Measurements from ENCODE around the gene MARCKS.
A peak's percentile ranks its signal among the peaks of the same experiment; 100 is the strongest.
"Not testable (repeated sequence)": the region's sequence is repeated elsewhere in the genome, so short reads cannot be mapped to it uniquely, and the experiment has no call there.

The MARCKS gene

DNA sequence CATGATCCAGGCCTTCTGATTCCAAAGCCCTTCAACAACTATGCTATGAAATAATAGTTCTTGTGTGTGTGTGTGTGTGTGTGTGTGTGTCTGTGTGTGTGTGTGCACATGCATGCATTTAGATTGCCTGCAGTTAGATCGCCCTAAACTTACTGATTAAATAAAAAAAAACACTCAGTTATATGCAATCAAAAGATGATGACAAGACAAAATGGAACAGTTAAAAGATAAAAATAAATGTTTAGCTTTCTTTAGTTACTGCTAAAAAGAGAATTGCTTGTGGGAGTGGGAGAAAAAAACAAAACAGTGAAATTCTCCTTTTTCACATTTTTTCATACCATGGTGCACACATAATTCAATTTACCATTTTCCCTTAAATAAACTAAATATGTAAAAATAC lies 29.4 kb downstream of the MARCKS start:
- no peak for DNase-seq

DNA sequence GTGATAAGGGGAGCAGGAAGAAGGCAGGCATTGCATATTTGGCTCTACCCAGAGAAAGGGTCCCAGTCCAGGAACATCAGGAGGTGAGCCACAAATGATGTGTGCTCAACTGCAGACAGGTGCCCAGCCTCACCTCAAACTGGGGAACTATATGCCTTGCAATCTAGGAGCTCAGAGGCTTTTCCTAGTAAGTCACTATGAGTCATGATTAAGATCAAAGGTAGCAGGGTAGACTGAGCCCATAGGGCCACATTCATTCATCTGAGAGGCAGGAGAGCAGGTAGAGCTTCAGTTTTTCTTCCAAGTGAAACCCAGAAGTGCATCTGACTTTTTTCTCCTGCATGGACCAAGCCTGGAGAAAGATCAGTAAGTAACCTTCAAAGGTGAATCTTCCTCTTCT lies 31.3 kb downstream of the MARCKS start:
- no peak for DNase-seq

DNA sequence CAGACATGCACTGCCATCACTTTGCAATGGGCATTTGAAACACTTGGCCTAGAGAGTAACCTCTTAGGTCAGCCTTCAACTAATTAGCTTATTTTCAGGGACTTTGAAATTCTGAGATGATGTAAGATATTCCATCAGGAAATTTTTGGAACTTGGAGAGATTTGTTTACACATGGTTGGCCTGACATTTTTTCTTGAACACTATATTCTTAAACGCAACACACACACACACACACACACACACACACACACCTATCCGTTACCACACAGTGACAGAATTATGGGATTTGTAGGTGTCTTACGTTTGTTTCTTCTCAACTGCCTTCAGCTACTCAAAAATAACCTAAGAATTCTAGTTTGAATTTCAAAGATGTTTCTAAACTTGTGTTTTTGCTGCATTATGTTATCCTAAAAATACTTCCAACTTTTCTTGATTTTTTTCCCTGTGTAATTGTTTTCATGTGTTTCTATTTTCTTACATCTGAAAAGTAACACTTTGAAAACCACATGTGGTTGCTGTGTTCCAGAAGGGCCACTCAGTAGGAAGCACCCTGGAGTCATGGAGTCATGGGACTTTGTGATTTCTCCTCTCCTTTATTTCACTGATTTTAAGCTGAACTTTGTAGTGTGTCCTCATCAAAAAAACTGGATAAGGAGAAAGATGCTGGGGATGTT lies 31.9 kb downstream of the MARCKS start:
- no peak for DNase-seq

DNA sequence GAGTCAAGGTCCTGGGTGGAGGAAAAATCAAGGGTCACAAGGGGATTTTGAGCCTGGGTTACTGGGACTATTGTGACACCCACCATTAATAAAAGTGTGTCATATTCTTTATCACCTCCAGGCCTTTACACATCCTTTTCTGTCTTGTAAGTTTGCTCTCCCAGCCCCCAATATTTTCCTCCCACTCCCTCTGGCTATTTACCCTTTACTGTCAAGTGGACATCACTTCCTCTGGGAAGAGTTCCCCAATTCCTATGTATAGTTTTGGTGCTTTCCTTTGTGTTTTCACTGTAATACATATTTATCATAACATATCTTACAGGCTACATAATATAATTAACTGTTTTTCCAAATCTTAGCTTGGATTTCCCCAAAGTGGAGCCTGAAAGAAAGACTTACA lies 36.3 kb downstream of the MARCKS start:
- DNase-seq = no peak

DNA sequence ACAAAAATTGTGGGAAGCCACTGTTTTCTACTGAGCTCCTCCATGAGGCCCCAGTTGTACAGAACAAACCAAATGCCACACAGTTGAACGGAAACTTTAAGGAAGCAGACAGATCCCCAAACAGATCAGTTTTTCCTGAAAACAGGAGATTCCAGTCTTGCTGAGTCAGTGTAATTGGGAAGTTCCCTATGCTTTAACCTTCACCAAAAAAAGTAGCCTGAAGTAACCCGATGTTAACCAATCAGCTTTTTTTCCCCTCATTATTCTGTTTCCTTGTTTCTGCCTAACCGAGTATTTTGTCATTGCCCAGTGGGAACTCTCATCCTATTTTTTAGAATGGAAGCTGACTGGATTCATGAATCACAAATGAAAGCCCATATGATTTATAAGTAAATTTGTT lies 36.7 kb downstream of the MARCKS start:
- no peak for DNase-seq

DNA sequence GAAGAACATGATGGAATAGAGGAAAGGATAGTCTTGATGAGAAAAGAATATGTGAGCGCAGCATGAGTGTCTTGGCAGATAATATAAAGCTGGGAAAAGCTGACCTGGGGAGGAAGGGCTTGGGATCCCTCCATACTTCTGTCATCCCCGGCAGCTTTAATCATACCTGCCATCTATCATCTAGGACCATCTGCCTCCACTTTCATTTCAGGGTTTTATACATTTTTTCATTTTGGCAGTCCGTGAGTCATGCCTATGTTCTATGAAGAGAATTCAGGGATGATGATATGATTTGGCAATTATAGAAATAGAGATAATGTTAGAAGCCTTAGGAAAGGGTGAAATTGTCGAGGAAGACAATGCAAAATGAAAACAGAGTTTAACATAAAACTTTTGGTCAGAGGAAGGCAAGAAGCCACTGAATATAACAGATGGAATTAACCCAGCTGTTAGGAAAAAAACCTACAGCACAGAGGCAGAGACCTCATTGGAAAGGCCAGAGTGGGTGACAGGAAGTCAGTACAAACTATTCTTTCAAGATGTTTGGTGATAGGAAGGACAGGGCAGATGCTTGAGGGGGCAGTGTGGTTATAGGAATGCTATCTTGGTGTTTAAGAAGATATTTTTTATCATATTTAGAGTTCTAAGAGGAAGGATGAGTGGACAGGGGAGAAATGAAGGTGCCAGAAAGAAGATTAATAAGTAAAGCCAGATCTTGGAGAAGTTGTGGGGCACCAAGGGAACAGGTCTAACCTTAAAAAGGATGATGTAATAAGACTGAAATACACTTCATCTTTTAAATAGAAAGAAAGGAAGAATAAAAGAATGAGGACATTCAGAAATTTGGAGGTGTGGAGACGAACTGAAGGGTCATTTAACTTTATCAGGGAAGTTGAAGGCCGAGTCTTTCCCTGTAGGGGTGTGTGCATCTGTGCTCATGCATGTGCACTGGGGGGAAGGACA lies 37.8 kb downstream of the MARCKS start:
- DNase-seq = no peak

DNA sequence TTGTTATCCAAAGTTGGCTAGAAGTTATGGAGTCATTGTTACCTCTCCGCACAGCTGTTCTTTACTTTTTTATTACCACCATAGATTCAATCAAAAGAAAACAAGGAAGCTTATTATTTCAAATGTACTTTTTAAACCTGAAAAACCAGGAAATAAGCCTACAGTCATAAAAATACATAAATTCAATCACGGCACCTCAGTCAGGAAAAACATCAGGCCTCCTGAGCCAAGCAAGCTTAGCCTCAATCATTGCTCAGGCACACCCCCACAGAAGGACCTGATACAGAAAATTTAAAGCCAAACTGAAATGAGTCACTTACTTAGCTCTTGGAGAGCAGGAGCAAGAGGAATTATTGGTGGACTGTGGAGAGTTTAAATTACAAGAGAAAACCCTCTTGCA lies 44.3 kb downstream of the MARCKS start:
- no peak for DNase-seq

DNA sequence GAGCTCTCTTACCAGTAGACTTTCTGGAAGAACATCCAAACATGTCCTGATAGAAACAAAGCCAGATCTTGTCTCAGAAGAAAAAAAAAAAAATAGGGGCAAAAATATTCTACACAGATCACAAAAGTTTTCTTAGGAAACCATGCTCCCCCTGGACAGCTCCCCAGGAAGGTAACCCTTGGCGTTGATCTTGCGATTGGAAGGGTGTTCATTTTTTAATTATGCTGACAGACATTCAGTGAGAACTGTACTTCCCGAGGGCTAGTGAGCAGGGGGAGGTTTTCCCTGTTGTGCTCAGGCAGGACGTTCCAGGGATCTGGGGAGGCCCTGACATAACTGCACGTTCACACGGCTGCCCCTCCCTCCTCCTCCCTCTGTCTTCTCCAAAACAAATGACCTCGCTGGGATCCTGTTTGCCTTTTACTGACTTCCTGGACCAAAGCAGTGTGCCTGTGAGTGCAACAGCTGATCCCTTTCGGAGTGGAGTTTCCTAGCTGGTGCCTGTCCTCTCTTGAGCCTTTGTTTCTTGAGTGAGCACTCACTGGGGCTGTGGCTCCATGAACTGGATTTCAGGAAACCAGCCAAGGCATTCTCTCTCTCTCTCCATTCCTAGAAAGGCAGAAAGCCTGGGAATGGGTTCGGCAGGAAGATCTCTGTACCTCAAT lies 46.7 kb downstream of the MARCKS start:
- no peak for DNase-seq

DNA sequence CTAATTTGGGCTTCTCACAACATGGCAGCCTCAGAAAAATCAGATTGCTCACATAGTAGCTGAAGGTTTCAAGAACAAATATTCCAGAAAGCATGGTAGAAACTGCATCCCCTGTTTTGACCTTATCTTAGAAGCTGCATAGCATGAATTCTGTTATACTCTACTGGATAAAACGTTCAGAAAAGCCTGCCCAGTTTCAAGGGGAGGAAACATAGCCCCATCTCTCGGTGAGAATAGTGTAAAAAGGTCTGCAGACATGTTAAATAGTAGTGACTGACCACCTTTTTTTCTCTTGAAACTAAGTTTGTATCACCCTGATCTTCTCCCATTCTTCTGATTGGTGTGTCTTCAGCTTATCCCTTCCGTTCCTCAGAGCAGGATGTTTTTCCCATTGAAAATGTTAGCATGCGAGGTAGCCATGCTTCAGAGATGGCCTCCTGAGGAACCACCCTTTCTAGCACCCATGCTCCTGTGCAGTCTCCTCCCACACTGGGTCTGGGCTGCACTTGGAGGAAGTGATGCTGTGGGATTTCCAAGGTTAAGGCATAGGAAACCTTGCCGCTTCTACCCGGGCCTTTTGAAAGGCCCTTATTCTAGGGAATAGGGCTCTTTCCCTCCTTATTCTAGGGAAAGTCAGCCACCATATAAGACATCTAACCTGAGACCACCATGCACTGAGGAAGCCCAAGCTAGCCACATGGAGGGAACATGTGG lies 50.1 kb downstream of the MARCKS start:
- DNase-seq = no peak

DNA sequence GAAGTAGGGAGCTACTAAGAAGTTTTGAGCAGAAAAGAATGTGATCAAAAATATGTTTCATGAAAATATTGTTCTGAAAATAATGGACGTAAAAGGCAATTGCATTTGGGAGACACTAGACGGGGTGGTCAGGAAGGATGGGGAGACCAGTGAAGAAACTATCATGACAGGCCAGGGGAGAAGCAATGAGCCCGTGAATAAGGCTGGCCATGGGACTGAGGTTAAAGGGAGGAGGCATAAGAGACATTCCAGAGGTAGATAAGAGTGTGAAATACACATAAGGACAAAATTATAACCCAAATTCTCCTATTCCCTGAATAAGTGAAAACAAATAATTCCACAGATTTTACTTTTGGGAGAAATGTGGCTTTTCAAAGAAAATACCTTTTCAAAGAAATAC lies 51.7 kb downstream of the MARCKS start:
- no peak for DNase-seq

DNA sequence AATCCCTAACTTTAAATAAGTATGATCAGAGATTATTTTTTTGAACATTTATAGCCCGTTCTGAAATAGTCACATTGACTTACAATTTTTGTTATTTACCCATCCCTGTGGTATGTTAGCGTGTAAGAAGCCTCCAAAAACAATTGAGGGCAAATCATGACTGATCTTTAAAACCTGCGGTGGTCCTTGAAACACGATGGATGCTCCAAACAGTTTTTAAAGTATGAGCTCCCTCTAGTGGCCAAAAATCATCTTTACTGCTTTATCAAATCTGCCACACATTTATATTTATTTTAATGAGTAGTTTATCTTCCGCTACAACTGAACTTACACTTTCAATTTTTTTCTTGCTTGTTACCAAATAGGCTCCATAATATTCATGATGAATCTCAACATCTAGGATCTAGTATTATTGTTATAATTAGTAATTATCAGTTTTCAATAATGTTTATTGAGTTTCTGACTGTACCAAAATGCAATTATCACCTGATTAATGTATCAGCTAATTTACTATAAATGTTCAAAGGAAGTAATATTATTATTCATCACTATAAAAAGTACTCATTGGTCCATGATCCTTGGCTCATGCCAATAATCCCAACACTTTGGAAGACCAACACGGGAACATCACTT lies 52.2 kb downstream of the MARCKS start:
- DNase-seq = peak in 1 of 2 donors; percentile 28

DNA sequence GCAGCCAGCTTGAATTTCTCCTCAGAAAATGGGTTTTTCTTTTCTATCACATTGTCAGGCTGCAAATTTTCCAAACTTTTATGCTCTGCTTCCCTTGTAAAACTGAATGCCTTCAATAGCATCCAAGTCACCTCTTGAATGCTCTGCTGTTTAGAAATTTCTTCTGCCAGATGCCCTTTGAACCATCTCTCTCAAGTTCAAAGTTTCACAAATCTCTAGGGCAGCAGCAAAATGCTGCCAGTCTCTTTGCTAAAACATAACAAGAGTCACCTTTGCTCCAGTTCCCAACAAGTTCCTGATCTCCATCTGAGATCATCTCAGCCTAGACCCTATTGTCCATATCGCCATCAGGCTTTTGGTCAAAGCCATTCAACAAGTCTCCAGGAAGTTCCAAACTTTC lies 53.1 kb downstream of the MARCKS start:
- DNase-seq = not testable (repeated sequence)
